DND-41 (cell line): ENCODE data around the gene PAN3.
A peak's percentile ranks its signal among the peaks of the same experiment; 100 is the strongest.

Source experiments
- ATAC-seq: fragments of 200-7000 bp; cut with Tn5 transposase; 3 replicates; pipeline ENCODE4 v1.9.1; 2021; ENCODE audit warnings: low read depth; ENCODE audit not compliant: insufficient read depth
- DNase-seq: peaks from one replicate; pipeline ENCODE4 v3.0.0-alpha.2; 2020
- H2AFZ ChIP-seq: 2 replicates; pipeline ENCODE4 v1.6.0; 2012; ENCODE audit warnings: low read depth, low read length
- H3K27ac ChIP-seq: 2 replicates; pipeline ENCODE4 v1.5.1; 2012; ENCODE audit warnings: low read length, inconsistent platforms
- H3K27me3 ChIP-seq: fragments of 200-600 bp; sonication (generic); 2 replicates; pipeline ENCODE4 v1.6.0; 2012; ENCODE audit warnings: low read length, mild to moderate bottlenecking, inconsistent platforms; ENCODE audit not compliant: insufficient read depth, poor library complexity
- H3K36me3 ChIP-seq: 2 replicates; pipeline ENCODE4 v1.5.1; 2012; ENCODE audit warnings: low read length, inconsistent platforms; ENCODE audit not compliant: insufficient read depth
- H3K4me1 ChIP-seq: 2 replicates; pipeline ENCODE4 v1.5.1; 2012; ENCODE audit warnings: mild to moderate bottlenecking, low read length; ENCODE audit not compliant: insufficient read depth
- H3K4me2 ChIP-seq: 2 replicates; pipeline ENCODE4 v1.6.0; 2012; ENCODE audit warnings: mild to moderate bottlenecking, moderate library complexity, low read length, inconsistent platforms; ENCODE audit not compliant: insufficient read depth
- H3K4me3 ChIP-seq, 2 experiments: fragments of 200-600 bp in 1 of 2; shearing (Covaris generic) in 1 of 2; 2 replicates each; pipeline ENCODE4 v1.5.1; 2012 to 2016; ENCODE audit warnings: inconsistent platforms in 2 of 2, low read length in 2 of 2, mild to moderate bottlenecking in 2 of 2, low read depth in 1 of 2, moderate library complexity in 1 of 2
- H3K79me2 ChIP-seq: 2 replicates; pipeline ENCODE4 v1.6.0; 2012; ENCODE audit warnings: low read length, inconsistent platforms; ENCODE audit not compliant: insufficient read depth
- H3K9ac ChIP-seq: 2 replicates; pipeline ENCODE4 v1.6.0; 2012; ENCODE audit warnings: low read depth, mild to moderate bottlenecking, inconsistent platforms, low read length, moderate library complexity
- H3K9me3 ChIP-seq: 2 replicates; pipeline ENCODE4 v1.5.1; 2012; ENCODE audit warnings: low read length, moderate library complexity, mild to moderate bottlenecking, inconsistent platforms; ENCODE audit not compliant: insufficient read depth, severe bottlenecking
- H4K20me1 ChIP-seq: 2 replicates; pipeline ENCODE4 v1.6.0; 2012; ENCODE audit warnings: low read length; ENCODE audit not compliant: insufficient read depth
- EZH2 ChIP-seq: IDR thresholded peaks from 3 replicates; pipeline ENCODE4 v1.6.1; 2012; ENCODE audit warnings: borderline replicate concordance, low read depth, mild to moderate bottlenecking, moderate library complexity, low read length, inconsistent platforms; ENCODE audit not compliant: severe bottlenecking
- TF ChIP-seq, protein P1 (sequence below): IDR thresholded peaks from 2 replicates; pipeline ENCODE4 v1.5.1; 2012; ENCODE audit warnings: borderline replicate concordance, low read length, moderate library complexity, mild to moderate bottlenecking; ENCODE audit not compliant: poor library complexity, severe bottlenecking; ENCODE audit errors: extremely low read depth

Gene PAN3

DNA sequence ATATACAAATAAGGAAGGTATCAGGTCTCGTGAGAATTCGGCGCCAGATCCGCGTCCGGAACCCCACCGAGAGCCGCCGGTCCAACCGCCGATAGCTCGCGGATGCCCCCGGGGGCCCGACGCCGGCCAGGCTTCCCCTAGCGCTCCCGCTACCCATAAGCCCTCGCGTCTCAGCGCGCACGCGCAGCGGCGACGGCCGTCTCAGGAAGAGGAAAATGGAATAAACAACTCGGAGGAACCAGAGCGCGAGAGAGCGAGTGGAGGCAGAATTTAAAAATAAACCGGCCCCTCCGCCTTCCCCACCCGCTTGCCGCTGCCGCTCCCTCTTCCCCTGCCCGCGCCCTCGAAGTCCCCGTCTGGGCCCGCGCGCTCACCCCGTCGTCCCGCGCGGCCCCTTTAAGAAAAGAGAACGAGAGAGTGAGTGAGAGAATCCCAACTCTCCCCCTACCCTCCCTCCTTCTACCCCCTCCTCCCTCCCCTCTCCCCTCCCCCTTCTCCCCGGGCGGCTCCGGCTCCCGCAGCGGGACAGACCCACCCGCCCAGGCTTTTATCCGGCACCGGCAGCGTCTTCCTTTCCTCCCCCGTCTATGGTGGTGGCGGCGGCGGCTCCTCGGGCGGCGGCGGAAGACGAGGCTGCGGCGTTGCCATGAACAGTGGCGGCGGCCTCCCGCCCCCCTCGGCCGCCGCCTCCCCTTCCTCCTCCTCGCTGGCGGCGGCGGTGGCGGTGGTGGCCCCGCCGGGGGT, at the start of gene PAN3:
Gene PAN3, plus strand, starts transcription at position 534 of the 744 bp plus-strand sequence. Its CDS starts 113 bp downstream, at position 647.
- Histone ChIP-seq H3K27me3 (no peaks in the 10 kb centered on the region), H3K4me1 (peaks cover 45% of the 10 kb centered on the region), H3K4me3 (peak within 1 kb of the TSS; percentile 50 to 61), H3K4me2 (peak within 1 kb of the TSS; percentile 75), H3K9me3 (no peaks in the 10 kb centered on the region), H4K20me1 (peaks cover 36% of the 10 kb centered on the region), H3K9ac (peak within 1 kb of the TSS; percentile 100), H3K79me2 (peaks cover 66% of the 10 kb centered on the region), H3K36me3 (no peaks in the 10 kb centered on the region; the same call in 1 of the 2 replicates), H3K27ac (peak within 1 kb of the TSS; percentile 83), H2AFZ (peak within 1 kb of the TSS; percentile 74)
- TF ChIP-seq EZH2, result no peak
- TF ChIP-seq, protein P1, sequence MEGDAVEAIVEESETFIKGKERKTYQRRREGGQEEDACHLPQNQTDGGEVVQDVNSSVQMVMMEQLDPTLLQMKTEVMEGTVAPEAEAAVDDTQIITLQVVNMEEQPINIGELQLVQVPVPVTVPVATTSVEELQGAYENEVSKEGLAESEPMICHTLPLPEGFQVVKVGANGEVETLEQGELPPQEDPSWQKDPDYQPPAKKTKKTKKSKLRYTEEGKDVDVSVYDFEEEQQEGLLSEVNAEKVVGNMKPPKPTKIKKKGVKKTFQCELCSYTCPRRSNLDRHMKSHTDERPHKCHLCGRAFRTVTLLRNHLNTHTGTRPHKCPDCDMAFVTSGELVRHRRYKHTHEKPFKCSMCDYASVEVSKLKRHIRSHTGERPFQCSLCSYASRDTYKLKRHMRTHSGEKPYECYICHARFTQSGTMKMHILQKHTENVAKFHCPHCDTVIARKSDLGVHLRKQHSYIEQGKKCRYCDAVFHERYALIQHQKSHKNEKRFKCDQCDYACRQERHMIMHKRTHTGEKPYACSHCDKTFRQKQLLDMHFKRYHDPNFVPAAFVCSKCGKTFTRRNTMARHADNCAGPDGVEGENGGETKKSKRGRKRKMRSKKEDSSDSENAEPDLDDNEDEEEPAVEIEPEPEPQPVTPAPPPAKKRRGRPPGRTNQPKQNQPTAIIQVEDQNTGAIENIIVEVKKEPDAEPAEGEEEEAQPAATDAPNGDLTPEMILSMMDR, result peak; percentile 31
- peak; percentile 60 for ATAC-seq
- peak; percentile 93 for DNase-seq

- H3K27ac ChIP-seq, result no peak overlapping the region
- H3K9ac ChIP-seq, result no peak overlapping the region
- no peaks in the 10 kb centered on the region for H3K36me3 ChIP-seq
- no peak overlapping the region for H3K4me2 ChIP-seq
- no peaks in the 10 kb centered on the region for H3K9me3 ChIP-seq
- no peak overlapping the region for H2AFZ ChIP-seq
- no peaks in the 10 kb centered on the region for H4K20me1 ChIP-seq
- no peak for DNase-seq
- peaks cover 4% of the 10 kb centered on the region for H3K27me3 ChIP-seq
- peaks cover 7% of the 10 kb centered on the region for H3K4me1 ChIP-seq
- no peak overlapping the region for H3K4me3 ChIP-seq
- ATAC-seq, result no peak
- no peaks in the 10 kb centered on the region for H3K79me2 ChIP-seq
- TF ChIP-seq EZH2, result no peak
- TF ChIP-seq, protein P1, result no peak
Measured at GRCh38 chr13:28089065-28089464, 49.3 kb upstream of the PAN3 start.

- ATAC-seq (no peak), DNase-seq (no peak)
- Histone ChIP-seq H3K4me2 (no peak overlapping the region), H3K27ac (no peak overlapping the region), H4K20me1 (no peaks in the 10 kb centered on the region), H3K4me1 (peaks cover 11% of the 10 kb centered on the region), H3K9ac (no peak overlapping the region), H3K4me3 (no peak overlapping the region), H3K79me2 (no peaks in the 10 kb centered on the region), H3K9me3 (no peaks in the 10 kb centered on the region), H3K27me3 (peaks cover 11% of the 10 kb centered on the region), H2AFZ (no peak overlapping the region), H3K36me3 (no peaks in the 10 kb centered on the region)
- TF ChIP-seq, protein P1, result no peak
- no peak for TF ChIP-seq EZH2
Measured at GRCh38 chr13:28092431-28092830, 45.9 kb upstream of the PAN3 start.
